Activated CD8-positive, alpha-beta T cell treated with anti-CD3 and anti-CD28 coated beads, Interleukin-2, amount 10 ng/mL, durations not matched to agents 7 days and 5 days (primary cell): ENCODE results near the gene OR6J1. TPM values are rescaled to one million over a fixed set of nuclear protein-coding genes. Genes with fewer than 3 reads are reported as not detected.
A peak's percentile ranks its signal among the peaks of the same experiment; 100 is the strongest.
"Not testable (repeated sequence)": the region's sequence is repeated elsewhere in the genome, so short reads cannot be mapped to it uniquely, and the experiment has no call there.

Experiments used
- ATAC-seq: fragments of 150-1000 bp; cut with Tn5 transposase; one replicate; pipeline ENCODE4 v1.10.0; 2021; ENCODE audit warnings: moderate library complexity
- CTCF ChIA-PET: fragments of 350-600 bp; sonication (Branson Sonifier 250); formaldehyde crosslinking; loops from one replicate; lab custom pipeline; 2021; ENCODE audit warnings: antibody characterized with exemption; lab: Charles Lee
- POLR2A ChIA-PET: fragments of 350-600 bp; sonication (Branson Sonifier 250); formaldehyde crosslinking; loops from one replicate; lab custom pipeline; 2021; ENCODE audit warnings: antibody characterized with exemption; lab: Charles Lee
- DNase-seq: peaks from one replicate; pipeline ENCODE4 v3.0.0-alpha.2; 2020
- H3K27ac Mint-ChIP-seq: one replicate; pipeline ENCODE4 v1.8.0; 2021; ENCODE audit warnings: mild to moderate bottlenecking, mixed read lengths
- H3K27me3 Mint-ChIP-seq: one replicate; pipeline ENCODE4 v1.8.0; 2021; ENCODE audit warnings: low read depth, mixed read lengths
- H3K36me3 Mint-ChIP-seq: one replicate; pipeline ENCODE4 v1.8.0; 2021; ENCODE audit warnings: low read depth, mixed read lengths
- H3K4me1 Mint-ChIP-seq: one replicate; pipeline ENCODE4 v1.8.0; 2021; ENCODE audit warnings: low read depth, mixed read lengths
- H3K4me3 Mint-ChIP-seq: one replicate; pipeline ENCODE4 v1.8.0; 2021; ENCODE audit warnings: mild to moderate bottlenecking, mixed read lengths
- H3K9me3 Mint-ChIP-seq: one replicate; pipeline ENCODE4 v1.8.0; 2022; ENCODE audit warnings: mixed read lengths; ENCODE audit not compliant: insufficient read depth
- total RNA-seq, 2 experiments: library from RNA; stranded (reverse); gene quantifications; one replicate each; pipeline ENCODE4 v1.2.3, GENCODE V29; 2021

The OR6J1 gene
- total RNA-seq, 2 experiments from 2014 or later: not detected

DNA sequence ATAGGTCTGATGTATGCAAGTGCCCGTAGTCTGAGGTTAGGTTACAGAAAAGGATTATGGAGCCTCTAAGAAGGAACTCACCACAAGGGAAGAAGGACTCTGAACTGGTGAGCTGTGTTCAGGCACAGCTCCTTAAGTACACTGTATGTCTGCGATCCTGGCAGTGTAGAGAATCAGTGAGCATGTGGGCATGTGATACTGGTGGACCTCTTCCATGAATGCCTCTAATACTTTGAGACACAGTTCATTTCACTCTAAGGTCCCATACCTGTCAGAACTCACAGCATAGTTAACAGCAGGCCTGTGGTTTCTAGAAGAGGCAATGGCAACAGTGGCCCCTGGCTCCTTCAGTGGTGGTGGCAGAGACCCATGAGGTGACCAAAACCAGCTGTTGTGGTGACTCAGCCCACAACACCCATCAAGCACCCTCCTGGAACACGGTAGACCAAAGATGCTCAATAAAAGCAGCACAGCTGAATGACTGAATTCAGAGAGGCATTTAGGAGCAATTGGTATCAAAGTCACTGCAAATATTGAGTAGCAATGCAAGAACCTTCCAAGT, 6.9 kb upstream of the OR6J1 start:
- ATAC-seq (peak; percentile 38), DNase-seq (no peak)
- Mint-ChIP-seq H3K36me3 (no peaks in the 10 kb centered on the region), H3K4me3 (no peak overlapping the region), H3K27ac (no peak overlapping the region), H3K4me1 (peaks cover 12% of the 10 kb centered on the region), H3K9me3 (no peaks in the 10 kb centered on the region), H3K27me3 (peaks cover 2% of the 10 kb centered on the region)
- ChIA-PET CTCF (interaction anchor here (1.0 to 1.6 kb wide), 6 partner anchors 9 to 407 kb away, joined by 3 to 11 read pairs (median 4); no protein-coding TSS in a partner anchor), POLR2A (interaction anchor here (2.8 kb wide), 1 partner anchor 63 kb away, joined by 8 read pairs; the partner anchor contains the start of gene DAD1)

DNA sequence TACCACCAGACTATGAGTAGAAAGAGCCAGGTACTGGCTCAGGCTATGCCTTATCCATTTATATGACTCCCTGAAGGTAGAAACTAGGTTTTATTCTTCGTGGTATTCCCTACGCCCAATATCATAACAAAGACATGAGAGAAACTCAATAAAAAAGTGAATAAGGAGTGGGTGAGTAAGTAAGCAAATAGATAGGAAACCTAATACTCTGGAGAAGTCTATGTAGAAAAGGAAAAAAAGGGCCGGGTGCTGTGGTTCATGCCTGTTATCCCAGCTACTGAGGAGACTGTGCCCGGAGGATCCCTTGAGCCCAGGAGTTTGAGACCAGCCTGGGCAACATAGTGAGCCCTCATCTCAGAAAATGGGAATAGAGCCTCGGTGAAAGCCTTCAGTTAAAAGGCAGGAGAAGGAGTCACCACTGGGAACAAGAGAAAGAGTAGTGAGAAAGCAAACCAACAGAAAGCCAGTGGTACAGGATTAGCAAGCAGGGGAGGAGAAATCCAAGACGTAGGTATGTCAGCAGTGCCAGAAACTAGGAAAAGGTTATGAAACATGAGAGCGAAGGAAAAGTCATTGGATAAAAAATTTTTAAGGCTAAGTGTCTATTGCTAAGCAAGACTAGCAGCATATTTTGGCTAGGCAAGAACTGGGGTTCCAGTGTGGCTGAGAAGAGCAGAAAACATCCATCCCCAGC, 6.0 kb upstream of the OR6J1 start:
- Mint-ChIP-seq H3K36me3 (no peaks in the 10 kb centered on the region), H3K27ac (no peak overlapping the region), H3K4me3 (no peak overlapping the region), H3K9me3 (no peaks in the 10 kb centered on the region), H3K4me1 (peaks cover 11% of the 10 kb centered on the region), H3K27me3 (peaks cover 2% of the 10 kb centered on the region)
- no peak for ATAC-seq
- POLR2A ChIA-PET: interaction anchor here (2.8 kb wide), 1 partner anchor 62 kb away, joined by 8 read pairs; the partner anchor contains the start of gene DAD1
- no peak for DNase-seq
- CTCF ChIA-PET: interaction anchor here (1.3 to 2.5 kb wide), 3 partner anchors 10 to 408 kb away, joined by 3 to 11 read pairs (median 6); no protein-coding TSS in a partner anchor

DNA sequence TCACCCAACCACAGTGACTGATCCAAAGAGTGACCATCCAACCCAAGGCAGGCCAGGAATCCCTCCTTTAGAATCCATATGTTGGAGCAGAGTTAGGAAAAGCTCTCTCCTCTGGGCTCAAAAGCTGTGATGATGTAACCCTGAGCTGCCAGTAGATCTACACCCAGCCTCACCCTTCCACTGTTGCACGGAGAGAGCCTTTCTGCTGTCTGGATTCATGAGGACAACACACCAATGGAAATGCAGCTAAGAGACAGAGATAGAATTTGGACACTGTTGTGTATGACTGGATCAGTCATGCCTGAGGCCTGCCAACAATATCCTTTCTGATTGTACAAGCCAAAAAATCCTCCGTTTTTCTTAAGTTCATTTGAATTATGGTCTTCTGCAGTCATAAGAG, 4.4 kb upstream of the OR6J1 start:
- peaks cover 2% of the 10 kb centered on the region for H3K27me3 Mint-ChIP-seq
- no peak overlapping the region for H3K27ac Mint-ChIP-seq
- DNase-seq (no peak), ATAC-seq (no peak)
- H3K9me3 Mint-ChIP-seq: no peaks in the 10 kb centered on the region
- H3K4me3 Mint-ChIP-seq: no peak overlapping the region
- no peaks in the 10 kb centered on the region for H3K36me3 Mint-ChIP-seq
- H3K4me1 Mint-ChIP-seq: peaks cover 11% of the 10 kb centered on the region
- ChIA-PET CTCF (interaction anchor here (0.8 to 2.5 kb wide), 4 partner anchors 10 to 334 kb away, joined by 3 to 11 read pairs (median 3); no protein-coding TSS in a partner anchor), POLR2A (no interaction called here)

GRCh38 chr14:22646570-22647254, 2.6 kb upstream of the OR6J1 start:
- Mint-ChIP-seq H3K4me3 (no peak overlapping the region), H3K36me3 (no peaks in the 10 kb centered on the region), H3K27me3 (peaks cover 2% of the 10 kb centered on the region), H3K9me3 (no peaks in the 10 kb centered on the region), H3K4me1 (peaks cover 10% of the 10 kb centered on the region), H3K27ac (no peak overlapping the region)
- POLR2A ChIA-PET: no interaction called here
- ATAC-seq: no peak
- no peak for DNase-seq
- CTCF ChIA-PET: interaction anchor here (0.9 to 1.7 kb wide), 2 partner anchors 48 to 76 kb away, joined by 3 to 8 read pairs; no protein-coding TSS in a partner anchor

DNA sequence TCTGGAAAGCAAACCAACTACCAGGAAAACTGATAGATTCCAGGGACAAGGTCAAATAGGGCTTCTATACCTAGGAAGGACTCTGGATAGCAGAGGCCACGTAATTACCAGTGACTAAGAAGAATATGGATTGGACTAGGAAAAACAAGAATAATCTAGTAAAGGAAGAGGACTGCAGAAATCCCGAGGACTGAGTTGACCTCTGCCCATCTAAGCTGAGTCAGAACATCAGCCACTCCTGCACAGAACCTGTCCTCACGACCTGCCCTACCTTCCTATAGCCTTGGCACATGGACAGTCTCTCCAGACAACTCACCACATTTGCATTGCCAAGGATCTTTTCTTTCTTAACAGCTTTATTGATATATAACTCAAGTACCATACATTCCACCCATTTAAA, 2.3 kb downstream of the OR6J1 start:
- ATAC-seq (no peak), DNase-seq (no peak)
- Mint-ChIP-seq H3K4me3 (no peak overlapping the region), H3K36me3 (peaks cover 2% of the 10 kb centered on the region), H3K4me1 (no peaks in the 10 kb centered on the region), H3K27ac (no peak overlapping the region), H3K9me3 (no peaks in the 10 kb centered on the region), H3K27me3 (no peaks in the 10 kb centered on the region)
- ChIA-PET POLR2A (no interaction called here), CTCF (interaction anchor here (1.2 kb wide), 1 partner anchor 72 kb away, joined by 4 read pairs; no protein-coding TSS in a partner anchor)

DNA sequence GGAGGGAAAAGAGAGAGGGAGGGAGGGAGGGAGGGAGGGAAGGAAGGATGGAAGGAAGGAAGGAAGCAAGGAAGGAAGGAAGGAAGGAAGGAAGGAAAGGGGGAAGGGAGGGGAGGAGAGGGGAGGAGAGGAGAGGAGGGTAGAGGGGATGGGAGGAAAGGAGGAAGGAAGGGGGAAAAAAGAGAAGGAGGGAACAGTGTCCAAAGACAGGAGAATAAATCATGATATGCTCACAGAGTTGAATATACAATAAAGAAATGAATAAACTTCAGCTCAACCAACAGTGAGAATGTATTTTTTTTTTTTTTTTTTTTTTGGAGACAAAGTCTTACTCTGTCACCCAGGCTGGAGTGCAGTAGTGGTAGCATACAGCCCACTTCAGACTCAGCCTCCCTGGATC, 4.0 kb downstream of the OR6J1 start:
- no peak for DNase-seq
- no peak overlapping the region for H3K27ac Mint-ChIP-seq
- no peaks in the 10 kb centered on the region for H3K4me1 Mint-ChIP-seq
- no peak overlapping the region for H3K4me3 Mint-ChIP-seq
- ChIA-PET CTCF (no interaction called here), POLR2A (no interaction called here)
- no peaks in the 10 kb centered on the region for H3K9me3 Mint-ChIP-seq
- H3K36me3 Mint-ChIP-seq: peaks cover 2% of the 10 kb centered on the region
- ATAC-seq: no peak
- no peaks in the 10 kb centered on the region for H3K27me3 Mint-ChIP-seq

DNA sequence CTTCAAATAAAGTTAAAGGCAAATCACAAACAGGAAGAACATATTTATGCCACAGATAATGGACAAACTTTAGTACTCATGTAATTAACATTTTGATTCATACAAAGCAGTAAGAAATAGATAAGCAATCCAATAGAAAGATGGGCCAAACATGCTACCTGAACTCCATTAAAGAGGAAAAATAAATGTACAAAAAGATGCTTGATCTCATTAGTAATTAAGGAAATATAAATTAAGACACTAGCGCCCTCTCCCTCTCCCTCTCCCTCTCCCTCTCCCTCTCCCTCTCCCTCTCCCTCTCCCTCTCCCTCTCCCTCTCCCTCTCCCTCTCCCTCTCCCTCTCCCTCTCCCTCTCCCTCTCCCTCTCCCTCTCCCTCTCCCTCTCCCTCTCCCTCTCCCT, 8.2 kb downstream of the OR6J1 start:
- H3K27me3 Mint-ChIP-seq, H3K4me3 Mint-ChIP-seq, ATAC-seq, H3K36me3 Mint-ChIP-seq, POLR2A ChIA-PET, H3K9me3 Mint-ChIP-seq, DNase-seq, H3K4me1 Mint-ChIP-seq, H3K27ac Mint-ChIP-seq: not testable (repeated sequence)
- CTCF ChIA-PET: interaction anchor here (1.2 kb wide), 1 partner anchor 18 kb away, joined by 3 read pairs; no protein-coding TSS in a partner anchor

- no peak for DNase-seq
- Mint-ChIP-seq H3K4me1 (no peaks in the 10 kb centered on the region), H3K36me3 (peaks cover 2% of the 10 kb centered on the region), H3K4me3 (no peak overlapping the region), H3K27me3 (peaks cover 7% of the 10 kb centered on the region), H3K27ac (no peak overlapping the region), H3K9me3 (peaks cover 5% of the 10 kb centered on the region)
- CTCF ChIA-PET: interaction anchor here (1.0 to 1.2 kb wide), 2 partner anchors 19 to 221 kb away, joined by 3 read pairs; no protein-coding TSS in a partner anchor
- ATAC-seq: no peak
- POLR2A ChIA-PET: no interaction called here
These were observed 9.8 kb downstream of the OR6J1 start for GRCh38 chr14:22634233-22634900.

- Mint-ChIP-seq H3K4me3 (no peak overlapping the region), H3K4me1 (no peaks in the 10 kb centered on the region), H3K27me3 (peaks cover 14% of the 10 kb centered on the region), H3K9me3 (peaks cover 5% of the 10 kb centered on the region), H3K36me3 (no peaks in the 10 kb centered on the region), H3K27ac (no peak overlapping the region)
- CTCF ChIA-PET: no interaction called here
- ATAC-seq (no peak), DNase-seq (no peak)
- POLR2A ChIA-PET: no interaction called here
These were observed 13.7 kb downstream of the OR6J1 start for GRCh38 chr14:22630486-22630885.

DNA sequence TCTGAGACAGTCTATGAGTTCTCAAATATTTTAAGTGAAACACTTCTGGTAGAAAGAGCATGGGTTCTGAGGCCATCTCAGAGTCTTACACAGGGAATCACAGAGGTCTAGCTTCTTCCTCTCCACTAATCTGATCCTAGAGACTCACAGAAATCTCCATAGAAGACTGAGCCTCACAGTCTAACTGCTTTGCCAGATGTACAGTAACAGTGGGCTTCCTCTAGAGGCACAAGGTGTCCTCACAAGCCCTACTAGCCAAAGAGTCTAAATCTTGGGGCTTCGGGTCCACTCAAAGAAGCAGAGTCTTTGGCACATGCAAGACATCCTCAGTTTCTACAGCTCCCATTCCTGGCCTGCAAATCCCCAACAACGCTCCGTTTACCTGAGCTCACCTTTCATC, 14.1 kb downstream of the OR6J1 start:
- POLR2A ChIA-PET: no interaction called here
- Mint-ChIP-seq H3K27me3 (peaks cover 14% of the 10 kb centered on the region), H3K4me3 (no peak overlapping the region), H3K36me3 (no peaks in the 10 kb centered on the region), H3K9me3 (peaks cover 5% of the 10 kb centered on the region), H3K27ac (no peak overlapping the region), H3K4me1 (no peaks in the 10 kb centered on the region)
- CTCF ChIA-PET: no interaction called here
- ATAC-seq (no peak), DNase-seq (no peak)

GRCh38 chr14:22629361-22629760, 14.8 kb downstream of the OR6J1 start:
- POLR2A ChIA-PET: no interaction called here
- DNase-seq: no peak
- no peak for ATAC-seq
- peaks cover 11% of the 10 kb centered on the region for H3K27me3 Mint-ChIP-seq
- no peaks in the 10 kb centered on the region for H3K4me1 Mint-ChIP-seq
- H3K4me3 Mint-ChIP-seq: no peak overlapping the region
- H3K27ac Mint-ChIP-seq: no peak overlapping the region
- peaks cover 5% of the 10 kb centered on the region for H3K9me3 Mint-ChIP-seq
- H3K36me3 Mint-ChIP-seq: no peaks in the 10 kb centered on the region
- CTCF ChIA-PET: interaction anchor here (0.8 kb wide), 1 partner anchor 59 kb away, joined by 3 read pairs; no protein-coding TSS in a partner anchor
